Measurements from ENCODE around the gene DRG1. TPM values are rescaled to one million over a fixed set of nuclear protein-coding genes. Genes with fewer than 3 reads are reported as not detected.

DRG1 gene
- total and polyA plus RNA-seq, 10 of the 15 experiments (the other 5 are each of a cell fraction or from before 2014, with no cell fraction given): 59.7 to 147 (median 85.8) TPM

Small RNA genes within 50 kb of the gene (small RNA-seq; reads per million reads assigned to genes)
- gene RNU6-28P (not detected), gene RNU6-338P (not detected)

Other genes with a start within 250 kb of the DRG1 start
- 15.6 and 18.7 TPM in 2 replicates for gene RNF185, start 239.4 kb upstream of the DRG1 start, total RNA-seq (2014; rRNA removed)
- 18.6 and 19.1 TPM in 2 replicates for gene RNF185, start 239.4 kb upstream of the DRG1 start, total RNA-seq (2014; rRNA removed; fragmentation: Illumina TruSeq; extraction: Trizol)
- gene RNF185, start 239.4 kb upstream of the DRG1 start, total RNA-seq (2021): 22.1 and 22.9 TPM in 2 replicates
- gene RNF185, start 239.4 kb upstream of the DRG1 start, polyA plus RNA-seq (2011; rRNA removed): 32.6 and 34.7 TPM in 2 replicates
- gene RNF185, start 239.4 kb upstream of the DRG1 start, polyA plus RNA-seq (2014; fragmentation: Illumina TruSeq; extraction: Trizol): 29.0 and 31.2 TPM in 2 replicates
- 10 to 100 TPM in 1 of 2 experiments, 1 to 10 TPM in 1; 7.7 to 10.8 TPM for gene RNF185, start 239.4 kb upstream of the DRG1 start, polyA plus RNA-seq (2014; fragmentation: Nextera tagmentation; extraction: Ambion mirVana)
- gene RNF185, start 239.4 kb upstream of the DRG1 start, polyA plus RNA-seq (2014; rRNA removed): 20.2 and 23.1 TPM in 2 replicates
- 10 to 100 TPM; 26.8 to 28.9 TPM for gene RNF185, start 239.4 kb upstream of the DRG1 start, polyA plus RNA-seq (2016; fragmentation: Nextera tagmentation; extraction: Ambion mirVana)
- gene LIMK2, start 187.3 kb upstream of the DRG1 start, total RNA-seq (2014; rRNA removed): 32.3 and 34.9 TPM in 2 replicates
- 21.1 and 23.7 TPM in 2 replicates for gene LIMK2, start 187.3 kb upstream of the DRG1 start, total RNA-seq (2014; rRNA removed; fragmentation: Illumina TruSeq; extraction: Trizol)
- gene LIMK2, start 187.3 kb upstream of the DRG1 start, total RNA-seq (2021): 33.5 and 40.4 TPM in 2 replicates
- gene LIMK2, start 187.3 kb upstream of the DRG1 start, polyA plus RNA-seq (2011; rRNA removed): 8.1 and 12.1 TPM in 2 replicates
- gene LIMK2, start 187.3 kb upstream of the DRG1 start, polyA plus RNA-seq (2014; fragmentation: Illumina TruSeq; extraction: Trizol): 20.6 and 29.8 TPM in 2 replicates
- 1 to 10 TPM; 2.9 to 5.0 TPM for gene LIMK2, start 187.3 kb upstream of the DRG1 start, polyA plus RNA-seq (2014; fragmentation: Nextera tagmentation; extraction: Ambion mirVana)
- gene LIMK2, start 187.3 kb upstream of the DRG1 start, polyA plus RNA-seq (2014; rRNA removed): 23.3 and 24.2 TPM in 2 replicates
- gene LIMK2, start 187.3 kb upstream of the DRG1 start, polyA plus RNA-seq (2016; fragmentation: Nextera tagmentation; extraction: Ambion mirVana): 10 to 100 TPM; 31.2 to 32.2 TPM
- gene PIK3IP1, start 107.1 kb upstream of the DRG1 start, total RNA-seq (2014; rRNA removed): 3.4 and 3.6 TPM in 2 replicates
- 2.3 and 2.6 TPM in 2 replicates for gene PIK3IP1, start 107.1 kb upstream of the DRG1 start, total RNA-seq (2014; rRNA removed; fragmentation: Illumina TruSeq; extraction: Trizol)
- 3.8 and 4.1 TPM in 2 replicates for gene PIK3IP1, start 107.1 kb upstream of the DRG1 start, total RNA-seq (2021)
- gene PIK3IP1, start 107.1 kb upstream of the DRG1 start, polyA plus RNA-seq (2011; rRNA removed): 5.6 and 6.5 TPM in 2 replicates
- gene PIK3IP1, start 107.1 kb upstream of the DRG1 start, polyA plus RNA-seq (2014; fragmentation: Illumina TruSeq; extraction: Trizol): 1.2 and 2.4 TPM in 2 replicates
- gene PIK3IP1, start 107.1 kb upstream of the DRG1 start, polyA plus RNA-seq (2014; fragmentation: Nextera tagmentation; extraction: Ambion mirVana): under 1 TPM; 0.77 to 0.80 TPM
- gene PIK3IP1, start 107.1 kb upstream of the DRG1 start, polyA plus RNA-seq (2014; rRNA removed): 2.4 and 2.9 TPM in 2 replicates
- gene PIK3IP1, start 107.1 kb upstream of the DRG1 start, polyA plus RNA-seq (2016; fragmentation: Nextera tagmentation; extraction: Ambion mirVana): 1 to 10 TPM; 3.0 to 3.1 TPM
- 20.4 and 22.3 TPM in 2 replicates for gene PATZ1, start 53.3 kb upstream of the DRG1 start, total RNA-seq (2014; rRNA removed)
- 12.3 and 12.5 TPM in 2 replicates for gene PATZ1, start 53.3 kb upstream of the DRG1 start, total RNA-seq (2014; rRNA removed; fragmentation: Illumina TruSeq; extraction: Trizol)
- 27.3 and 32.7 TPM in 2 replicates for gene PATZ1, start 53.3 kb upstream of the DRG1 start, total RNA-seq (2021)
- gene PATZ1, start 53.3 kb upstream of the DRG1 start, polyA plus RNA-seq (2011; rRNA removed): 10.6 and 15.3 TPM in 2 replicates
- gene PATZ1, start 53.3 kb upstream of the DRG1 start, polyA plus RNA-seq (2014; fragmentation: Illumina TruSeq; extraction: Trizol): 14.3 and 17.3 TPM in 2 replicates
- 1 to 10 TPM; 3.6 to 4.5 TPM for gene PATZ1, start 53.3 kb upstream of the DRG1 start, polyA plus RNA-seq (2014; fragmentation: Nextera tagmentation; extraction: Ambion mirVana)
- gene PATZ1, start 53.3 kb upstream of the DRG1 start, polyA plus RNA-seq (2014; rRNA removed): 17.7 and 21.2 TPM in 2 replicates
- gene PATZ1, start 53.3 kb upstream of the DRG1 start, polyA plus RNA-seq (2016; fragmentation: Nextera tagmentation; extraction: Ambion mirVana): 1 to 10 TPM; 4.4 to 5.0 TPM
- 16.6 and 22.1 TPM in 2 replicates for gene EIF4ENIF1, start 90.2 kb downstream of the DRG1 start, total RNA-seq (2014; rRNA removed)
- 23.2 and 24.9 TPM in 2 replicates for gene EIF4ENIF1, start 90.2 kb downstream of the DRG1 start, total RNA-seq (2014; rRNA removed; fragmentation: Illumina TruSeq; extraction: Trizol)
- 36.5 and 37.7 TPM in 2 replicates for gene EIF4ENIF1, start 90.2 kb downstream of the DRG1 start, total RNA-seq (2021)
- gene EIF4ENIF1, start 90.2 kb downstream of the DRG1 start, polyA plus RNA-seq (2011; rRNA removed): 32.7 and 39.6 TPM in 2 replicates
- gene EIF4ENIF1, start 90.2 kb downstream of the DRG1 start, polyA plus RNA-seq (2014; fragmentation: Illumina TruSeq; extraction: Trizol): 43.7 and 77.9 TPM in 2 replicates
- gene EIF4ENIF1, start 90.2 kb downstream of the DRG1 start, polyA plus RNA-seq (2014; fragmentation: Nextera tagmentation; extraction: Ambion mirVana): 1 to 10 TPM; 4.4 to 7.4 TPM
- gene EIF4ENIF1, start 90.2 kb downstream of the DRG1 start, polyA plus RNA-seq (2014; rRNA removed): 21.8 and 30.6 TPM in 2 replicates
- 10 to 100 TPM; 19.3 to 25.6 TPM for gene EIF4ENIF1, start 90.2 kb downstream of the DRG1 start, polyA plus RNA-seq (2016; fragmentation: Nextera tagmentation; extraction: Ambion mirVana)
- gene SFI1, start 96.9 kb downstream of the DRG1 start, total RNA-seq (2014; rRNA removed): 39.5 and 42.4 TPM in 2 replicates
- gene SFI1, start 96.9 kb downstream of the DRG1 start, total RNA-seq (2014; rRNA removed; fragmentation: Illumina TruSeq; extraction: Trizol): 20.9 and 22.3 TPM in 2 replicates
- gene SFI1, start 96.9 kb downstream of the DRG1 start, total RNA-seq (2021): 44.7 and 70.1 TPM in 2 replicates
- 50.4 and 53.7 TPM in 2 replicates for gene SFI1, start 96.9 kb downstream of the DRG1 start, polyA plus RNA-seq (2011; rRNA removed)
- gene SFI1, start 96.9 kb downstream of the DRG1 start, polyA plus RNA-seq (2014; fragmentation: Illumina TruSeq; extraction: Trizol): 12.9 and 23.9 TPM in 2 replicates
- 1 to 10 TPM; 6.3 to 6.6 TPM for gene SFI1, start 96.9 kb downstream of the DRG1 start, polyA plus RNA-seq (2014; fragmentation: Nextera tagmentation; extraction: Ambion mirVana)
- gene SFI1, start 96.9 kb downstream of the DRG1 start, polyA plus RNA-seq (2014; rRNA removed): 54.1 and 66.3 TPM in 2 replicates
- gene SFI1, start 96.9 kb downstream of the DRG1 start, polyA plus RNA-seq (2016; fragmentation: Nextera tagmentation; extraction: Ambion mirVana): 10 to 100 TPM; 30.4 to 30.5 TPM